Measurements from ENCODE around the gene CCDC107. TPM values are rescaled to one million over a fixed set of nuclear protein-coding genes. Genes with fewer than 3 reads are reported as not detected.
A peak's percentile ranks its signal among the peaks of the same experiment; 100 is the strongest.

The CCDC107 gene
- total and polyA plus RNA-seq, 2 of the 13 experiments (the other 11 are each of a cell fraction or from before 2014, with no cell fraction given), result 7.1 to 15.2 TPM

DNA sequence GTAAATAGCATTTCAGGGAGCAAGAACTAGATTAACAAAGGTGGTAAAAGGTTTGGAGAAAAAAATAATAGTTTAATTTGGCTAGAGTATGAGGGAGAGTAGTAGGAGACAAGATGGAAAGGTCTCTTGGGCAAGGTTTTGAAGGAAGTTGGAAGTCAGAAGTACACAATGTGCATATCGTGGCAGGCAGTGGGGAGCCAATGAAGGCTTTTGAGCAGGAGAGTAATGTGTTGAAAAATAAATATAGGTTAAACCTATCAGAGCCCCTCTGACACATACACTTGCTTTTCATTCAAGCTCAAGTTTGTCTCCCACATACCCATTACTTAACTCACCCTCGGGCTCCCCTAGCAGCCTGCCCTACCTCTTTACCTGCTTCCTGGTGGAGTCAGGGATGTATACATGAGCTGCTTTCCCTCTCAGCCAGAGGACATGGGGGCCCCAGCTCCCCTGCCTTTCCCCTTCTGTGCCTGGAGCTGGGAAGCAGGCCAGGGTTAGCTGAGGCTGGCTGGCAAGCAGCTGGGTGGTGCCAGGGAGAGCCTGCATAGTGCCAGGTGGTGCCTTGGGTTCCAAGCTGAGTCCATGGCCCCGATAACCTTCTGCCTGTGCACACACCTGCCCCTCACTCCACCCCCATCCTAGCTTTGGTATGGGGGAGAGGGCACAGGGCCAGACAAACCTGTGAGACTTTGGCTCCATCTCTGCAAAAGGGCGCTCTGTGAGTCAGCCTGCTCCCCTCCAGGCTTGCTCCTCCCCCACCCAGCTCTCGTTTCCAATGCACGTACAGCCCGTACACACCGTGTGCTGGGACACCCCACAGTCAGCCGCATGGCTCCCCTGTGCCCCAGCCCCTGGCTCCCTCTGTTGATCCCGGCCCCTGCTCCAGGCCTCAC is 15.3 kb downstream of the CCDC107 start, which contains the start of gene CA9 (continued):
- TF ChIP-seq, protein P1, sequence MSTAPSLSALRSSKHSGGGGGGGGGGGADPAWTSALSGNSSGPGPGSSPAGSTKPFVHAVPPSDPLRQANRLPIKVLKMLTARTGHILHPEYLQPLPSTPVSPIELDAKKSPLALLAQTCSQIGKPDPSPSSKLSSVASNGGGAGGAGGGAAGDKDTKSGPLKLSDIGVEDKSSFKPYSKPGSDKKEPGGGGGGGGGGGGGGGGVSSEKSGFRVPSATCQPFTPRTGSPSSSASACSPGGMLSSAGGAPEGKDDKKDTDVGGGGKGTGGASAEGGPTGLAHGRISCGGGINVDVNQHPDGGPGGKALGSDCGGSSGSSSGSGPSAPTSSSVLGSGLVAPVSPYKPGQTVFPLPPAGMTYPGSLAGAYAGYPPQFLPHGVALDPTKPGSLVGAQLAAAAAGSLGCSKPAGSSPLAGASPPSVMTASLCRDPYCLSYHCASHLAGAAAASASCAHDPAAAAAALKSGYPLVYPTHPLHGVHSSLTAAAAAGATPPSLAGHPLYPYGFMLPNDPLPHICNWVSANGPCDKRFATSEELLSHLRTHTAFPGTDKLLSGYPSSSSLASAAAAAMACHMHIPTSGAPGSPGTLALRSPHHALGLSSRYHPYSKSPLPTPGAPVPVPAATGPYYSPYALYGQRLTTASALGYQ (CRISPR knock-in tag; IDR thresholded peaks at IDR 0.05), result no peak
- no peak for TF ChIP-seq ZNF614 (CRISPR knock-in tag; IDR thresholded peaks at IDR 0.05; ENCODE audit: borderline replicate concordance)
- TF ChIP-seq HDAC1 (CRISPR knock-in tag; IDR thresholded peaks at IDR 0.05), result peak; percentile 49; the same call in 1 of the 2 replicates
- TF ChIP-seq NR3C1 (CRISPR knock-in tag; IDR thresholded peaks at IDR 0.05), result no peak
- TF ChIP-seq XBP1 (CRISPR knock-in tag; IDR thresholded peaks at IDR 0.05), result no peak
- no peak; the same call in 1 of the 2 replicates for TF ChIP-seq HIVEP1 (CRISPR knock-in tag; IDR thresholded peaks at IDR 0.05)
- TF ChIP-seq, protein P2, sequence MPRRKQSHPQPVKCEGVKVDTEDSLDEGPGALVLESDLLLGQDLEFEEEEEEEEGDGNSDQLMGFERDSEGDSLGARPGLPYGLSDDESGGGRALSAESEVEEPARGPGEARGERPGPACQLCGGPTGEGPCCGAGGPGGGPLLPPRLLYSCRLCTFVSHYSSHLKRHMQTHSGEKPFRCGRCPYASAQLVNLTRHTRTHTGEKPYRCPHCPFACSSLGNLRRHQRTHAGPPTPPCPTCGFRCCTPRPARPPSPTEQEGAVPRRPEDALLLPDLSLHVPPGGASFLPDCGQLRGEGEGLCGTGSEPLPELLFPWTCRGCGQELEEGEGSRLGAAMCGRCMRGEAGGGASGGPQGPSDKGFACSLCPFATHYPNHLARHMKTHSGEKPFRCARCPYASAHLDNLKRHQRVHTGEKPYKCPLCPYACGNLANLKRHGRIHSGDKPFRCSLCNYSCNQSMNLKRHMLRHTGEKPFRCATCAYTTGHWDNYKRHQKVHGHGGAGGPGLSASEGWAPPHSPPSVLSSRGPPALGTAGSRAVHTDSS (CRISPR knock-in tag; conservative IDR thresholded peaks at IDR 0.05), result no peak
- no peak for TF ChIP-seq ZNF382 (CRISPR knock-in tag; IDR thresholded peaks at IDR 0.05; ENCODE audit: borderline replicate concordance)
- TF ChIP-seq, protein P3, sequence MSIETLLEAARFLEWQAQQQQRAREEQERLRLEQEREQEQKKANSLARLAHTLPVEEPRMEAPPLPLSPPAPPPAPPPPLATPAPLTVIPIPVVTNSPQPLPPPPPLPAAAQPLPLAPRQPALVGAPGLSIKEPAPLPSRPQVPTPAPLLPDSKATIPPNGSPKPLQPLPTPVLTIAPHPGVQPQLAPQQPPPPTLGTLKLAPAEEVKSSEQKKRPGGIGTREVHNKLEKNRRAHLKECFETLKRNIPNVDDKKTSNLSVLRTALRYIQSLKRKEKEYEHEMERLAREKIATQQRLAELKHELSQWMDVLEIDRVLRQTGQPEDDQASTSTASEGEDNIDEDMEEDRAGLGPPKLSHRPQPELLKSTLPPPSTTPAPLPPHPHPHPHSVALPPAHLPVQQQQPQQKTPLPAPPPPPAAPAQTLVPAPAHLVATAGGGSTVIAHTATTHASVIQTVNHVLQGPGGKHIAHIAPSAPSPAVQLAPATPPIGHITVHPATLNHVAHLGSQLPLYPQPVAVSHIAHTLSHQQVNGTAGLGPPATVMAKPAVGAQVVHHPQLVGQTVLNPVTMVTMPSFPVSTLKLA (IDR thresholded peaks at IDR 0.05), result no peak
- no peak for TF ChIP-seq HMGA1 (CRISPR knock-in tag; conservative IDR thresholded peaks at IDR 0.05)
- TF ChIP-seq, protein P4, sequence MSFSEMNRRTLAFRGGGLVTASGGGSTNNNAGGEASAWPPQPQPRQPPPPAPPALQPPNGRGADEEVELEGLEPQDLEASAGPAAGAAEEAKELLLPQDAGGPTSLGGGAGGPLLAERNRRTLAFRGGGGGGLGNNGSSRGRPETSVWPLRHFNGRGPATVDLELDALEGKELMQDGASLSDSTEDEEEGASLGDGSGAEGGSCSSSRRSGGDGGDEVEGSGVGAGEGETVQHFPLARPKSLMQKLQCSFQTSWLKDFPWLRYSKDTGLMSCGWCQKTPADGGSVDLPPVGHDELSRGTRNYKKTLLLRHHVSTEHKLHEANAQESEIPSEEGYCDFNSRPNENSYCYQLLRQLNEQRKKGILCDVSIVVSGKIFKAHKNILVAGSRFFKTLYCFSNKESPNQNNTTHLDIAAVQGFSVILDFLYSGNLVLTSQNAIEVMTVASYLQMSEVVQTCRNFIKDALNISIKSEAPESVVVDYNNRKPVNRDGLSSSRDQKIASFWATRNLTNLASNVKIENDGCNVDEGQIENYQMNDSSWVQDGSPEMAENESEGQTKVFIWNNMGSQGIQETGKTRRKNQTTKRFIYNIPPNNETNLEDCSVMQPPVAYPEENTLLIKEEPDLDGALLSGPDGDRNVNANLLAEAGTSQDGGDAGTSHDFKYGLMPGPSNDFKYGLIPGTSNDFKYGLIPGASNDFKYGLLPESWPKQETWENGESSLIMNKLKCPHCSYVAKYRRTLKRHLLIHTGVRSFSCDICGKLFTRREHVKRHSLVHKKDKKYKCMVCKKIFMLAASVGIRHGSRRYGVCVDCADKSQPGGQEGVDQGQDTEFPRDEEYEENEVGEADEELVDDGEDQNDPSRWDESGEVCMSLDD (CRISPR knock-in tag; IDR thresholded peaks at IDR 0.05; ENCODE audit: borderline replicate concordance), result no peak
- TF ChIP-seq RORA (CRISPR knock-in tag; IDR thresholded peaks at IDR 0.05), result no peak
- TF ChIP-seq ZSCAN22 (CRISPR knock-in tag; IDR thresholded peaks at IDR 0.05), result no peak
- no peak for TF ChIP-seq ETV5 (CRISPR knock-in tag; IDR thresholded peaks at IDR 0.05; ENCODE audit: borderline replicate concordance)
- TF ChIP-seq, protein P5, sequence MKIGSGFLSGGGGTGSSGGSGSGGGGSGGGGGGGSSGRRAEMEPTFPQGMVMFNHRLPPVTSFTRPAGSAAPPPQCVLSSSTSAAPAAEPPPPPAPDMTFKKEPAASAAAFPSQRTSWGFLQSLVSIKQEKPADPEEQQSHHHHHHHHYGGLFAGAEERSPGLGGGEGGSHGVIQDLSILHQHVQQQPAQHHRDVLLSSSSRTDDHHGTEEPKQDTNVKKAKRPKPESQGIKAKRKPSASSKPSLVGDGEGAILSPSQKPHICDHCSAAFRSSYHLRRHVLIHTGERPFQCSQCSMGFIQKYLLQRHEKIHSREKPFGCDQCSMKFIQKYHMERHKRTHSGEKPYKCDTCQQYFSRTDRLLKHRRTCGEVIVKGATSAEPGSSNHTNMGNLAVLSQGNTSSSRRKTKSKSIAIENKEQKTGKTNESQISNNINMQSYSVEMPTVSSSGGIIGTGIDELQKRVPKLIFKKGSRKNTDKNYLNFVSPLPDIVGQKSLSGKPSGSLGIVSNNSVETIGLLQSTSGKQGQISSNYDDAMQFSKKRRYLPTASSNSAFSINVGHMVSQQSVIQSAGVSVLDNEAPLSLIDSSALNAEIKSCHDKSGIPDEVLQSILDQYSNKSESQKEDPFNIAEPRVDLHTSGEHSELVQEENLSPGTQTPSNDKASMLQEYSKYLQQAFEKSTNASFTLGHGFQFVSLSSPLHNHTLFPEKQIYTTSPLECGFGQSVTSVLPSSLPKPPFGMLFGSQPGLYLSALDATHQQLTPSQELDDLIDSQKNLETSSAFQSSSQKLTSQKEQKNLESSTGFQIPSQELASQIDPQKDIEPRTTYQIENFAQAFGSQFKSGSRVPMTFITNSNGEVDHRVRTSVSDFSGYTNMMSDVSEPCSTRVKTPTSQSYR (CRISPR knock-in tag; IDR thresholded peaks at IDR 0.05; ENCODE audit: borderline replicate concordance), result peak; percentile 72; the same call in 1 of the 2 replicates
- TF ChIP-seq SKI (IDR thresholded peaks at IDR 0.05; ENCODE audit: partially characterized antibody), result no peak
- peak; percentile 14 for TF ChIP-seq YY1 (IDR thresholded peaks at IDR 0.05; ENCODE audit: insufficient read depth, insufficient replicate concordance, low read depth, low read length)
- peak; percentile 24; the same call in 1 of the 2 replicates for TF ChIP-seq POLR2AphosphoS5 (IDR thresholded peaks at IDR 0.05; ENCODE audit: low read depth, low read length)
